ENCODE results near the gene LEPR. TPM values are rescaled to one million over a fixed set of nuclear protein-coding genes. Genes with fewer than 3 reads are reported as not detected.
"Not testable (repeated sequence)": the region's sequence is repeated elsewhere in the genome, so short reads cannot be mapped to it uniquely, and the experiment has no call there.

The LEPR gene
- polyA plus RNA-seq, 1 experiment, result 7.4 TPM

- DNase-seq (ENCODE audit: low read depth), result no peak
- Histone ChIP-seq H3K27me3 (ENCODE audit: control insufficient read depth, insufficient read depth, low read length) (no peaks in the 10 kb centered on the region), H3K36me3 (ENCODE audit: control insufficient read depth, insufficient read depth, low read length) (no peaks in the 10 kb centered on the region), H3K4me3 (ENCODE audit: low read depth, low read length) (no peak overlapping the region)
- POLR2A ChIA-PET, result no interaction called here
- CTCF ChIA-PET, result no interaction called here
- TF ChIP-seq, protein P1, sequence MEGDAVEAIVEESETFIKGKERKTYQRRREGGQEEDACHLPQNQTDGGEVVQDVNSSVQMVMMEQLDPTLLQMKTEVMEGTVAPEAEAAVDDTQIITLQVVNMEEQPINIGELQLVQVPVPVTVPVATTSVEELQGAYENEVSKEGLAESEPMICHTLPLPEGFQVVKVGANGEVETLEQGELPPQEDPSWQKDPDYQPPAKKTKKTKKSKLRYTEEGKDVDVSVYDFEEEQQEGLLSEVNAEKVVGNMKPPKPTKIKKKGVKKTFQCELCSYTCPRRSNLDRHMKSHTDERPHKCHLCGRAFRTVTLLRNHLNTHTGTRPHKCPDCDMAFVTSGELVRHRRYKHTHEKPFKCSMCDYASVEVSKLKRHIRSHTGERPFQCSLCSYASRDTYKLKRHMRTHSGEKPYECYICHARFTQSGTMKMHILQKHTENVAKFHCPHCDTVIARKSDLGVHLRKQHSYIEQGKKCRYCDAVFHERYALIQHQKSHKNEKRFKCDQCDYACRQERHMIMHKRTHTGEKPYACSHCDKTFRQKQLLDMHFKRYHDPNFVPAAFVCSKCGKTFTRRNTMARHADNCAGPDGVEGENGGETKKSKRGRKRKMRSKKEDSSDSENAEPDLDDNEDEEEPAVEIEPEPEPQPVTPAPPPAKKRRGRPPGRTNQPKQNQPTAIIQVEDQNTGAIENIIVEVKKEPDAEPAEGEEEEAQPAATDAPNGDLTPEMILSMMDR (IDR thresholded peaks at IDR 0.05; ENCODE audit: insufficient read depth, low read depth, low read length), result no peak
Observed at GRCh38 chr1:65378247-65378946, 42.1 kb upstream of the LEPR start.

- H3K4me3 ChIP-seq (ENCODE audit: low read depth, low read length); H3K27me3 ChIP-seq (ENCODE audit: control insufficient read depth, insufficient read depth, low read length); DNase-seq (ENCODE audit: low read depth); H3K36me3 ChIP-seq (ENCODE audit: control insufficient read depth, insufficient read depth, low read length); POLR2A ChIA-PET: not testable (repeated sequence)
- CTCF ChIA-PET, result interaction anchor here (1.9 kb wide), 1 partner anchor 13 kb away, joined by 8 read pairs; no protein-coding TSS in a partner anchor
Observed at GRCh38 chr1:65384426-65384825, 36.0 kb upstream of the LEPR start.

- TF ChIP-seq, protein P1 (IDR thresholded peaks at IDR 0.05; ENCODE audit: insufficient read depth, low read depth, low read length), result no peak
- ChIA-PET POLR2A (no interaction called here), CTCF (no interaction called here)
Observed at GRCh38 chr1:65386439-65386838, 34.0 kb upstream of the LEPR start.

GRCh38 chr1:65387821-65388220 lies 32.6 kb upstream of the LEPR start:
- ChIA-PET POLR2A (no interaction called here), CTCF (interaction anchor here (0.6 kb wide), 1 partner anchor 56 kb away, joined by 3 read pairs; no protein-coding TSS in a partner anchor)
- TF ChIP-seq, protein P1 (IDR thresholded peaks at IDR 0.05; ENCODE audit: insufficient read depth, low read depth, low read length), result no peak
- DNase-seq (ENCODE audit: low read depth), result no peak
- H3K27me3 ChIP-seq (ENCODE audit: control insufficient read depth, insufficient read depth, low read length), result no peaks in the 10 kb centered on the region
- H3K36me3 ChIP-seq (ENCODE audit: control insufficient read depth, insufficient read depth, low read length), result no peaks in the 10 kb centered on the region
- no peak overlapping the region for H3K4me3 ChIP-seq (ENCODE audit: low read depth, low read length)

More at GRCh38 chr1:65386439-65386838, 34.0 kb upstream of the LEPR start:
- no peak for DNase-seq (ENCODE audit: low read depth)
- no peaks in the 10 kb centered on the region for H3K36me3 ChIP-seq (ENCODE audit: control insufficient read depth, insufficient read depth, low read length)
- no peak overlapping the region for H3K4me3 ChIP-seq (ENCODE audit: low read depth, low read length)
- H3K27me3 ChIP-seq (ENCODE audit: control insufficient read depth, insufficient read depth, low read length), result no peaks in the 10 kb centered on the region

GRCh38 chr1:65388908-65389695 lies 31.4 kb upstream of the LEPR start:
- DNase-seq (ENCODE audit: low read depth), result no peak
- H3K36me3 ChIP-seq (ENCODE audit: control insufficient read depth, insufficient read depth, low read length), result no peaks in the 10 kb centered on the region
- H3K4me3 ChIP-seq (ENCODE audit: low read depth, low read length), result no peak overlapping the region
- CTCF ChIA-PET, result no interaction called here
- TF ChIP-seq, protein P1 (IDR thresholded peaks at IDR 0.05; ENCODE audit: insufficient read depth, low read depth, low read length), result no peak
- no peaks in the 10 kb centered on the region for H3K27me3 ChIP-seq (ENCODE audit: control insufficient read depth, insufficient read depth, low read length)
- POLR2A ChIA-PET, result no interaction called here
